GM10266 (cell line): Measurements from ENCODE around the gene PCNX1.

Source experiments
- DNase-seq: peaks from one replicate; pipeline ENCODE4 v3.0.0; 2012; ENCODE audit errors: extremely low spot score
- TF ChIP-seq, protein P1 (sequence below): IDR thresholded peaks from 2 replicates; pipeline ENCODE4 v1.5.1; 2012; ENCODE audit warnings: mild to moderate bottlenecking, low read depth; ENCODE audit not compliant: control insufficient read depth, insufficient read depth; ENCODE audit errors: missing control alignments

PCNX1 gene

DNA sequence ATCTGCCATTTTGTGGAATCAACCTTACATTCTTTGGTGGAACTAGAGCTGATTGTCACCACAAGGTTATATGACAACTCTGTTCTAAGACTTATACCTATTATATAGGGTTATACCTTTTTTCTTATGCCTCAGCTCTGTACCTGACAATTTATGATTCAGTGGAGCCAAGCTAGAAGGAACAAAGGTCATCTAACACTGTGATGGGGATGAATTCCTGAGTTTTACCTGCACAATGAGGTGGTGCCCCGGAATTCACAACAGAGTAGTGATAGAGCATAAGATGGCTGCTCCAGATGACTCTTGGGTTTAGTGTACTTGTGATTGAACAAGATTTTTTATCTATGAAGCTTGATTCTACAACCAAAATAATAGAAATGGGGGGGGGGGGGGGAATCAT, 207.3 kb downstream of the PCNX1 start:
- TF ChIP-seq, protein P1, sequence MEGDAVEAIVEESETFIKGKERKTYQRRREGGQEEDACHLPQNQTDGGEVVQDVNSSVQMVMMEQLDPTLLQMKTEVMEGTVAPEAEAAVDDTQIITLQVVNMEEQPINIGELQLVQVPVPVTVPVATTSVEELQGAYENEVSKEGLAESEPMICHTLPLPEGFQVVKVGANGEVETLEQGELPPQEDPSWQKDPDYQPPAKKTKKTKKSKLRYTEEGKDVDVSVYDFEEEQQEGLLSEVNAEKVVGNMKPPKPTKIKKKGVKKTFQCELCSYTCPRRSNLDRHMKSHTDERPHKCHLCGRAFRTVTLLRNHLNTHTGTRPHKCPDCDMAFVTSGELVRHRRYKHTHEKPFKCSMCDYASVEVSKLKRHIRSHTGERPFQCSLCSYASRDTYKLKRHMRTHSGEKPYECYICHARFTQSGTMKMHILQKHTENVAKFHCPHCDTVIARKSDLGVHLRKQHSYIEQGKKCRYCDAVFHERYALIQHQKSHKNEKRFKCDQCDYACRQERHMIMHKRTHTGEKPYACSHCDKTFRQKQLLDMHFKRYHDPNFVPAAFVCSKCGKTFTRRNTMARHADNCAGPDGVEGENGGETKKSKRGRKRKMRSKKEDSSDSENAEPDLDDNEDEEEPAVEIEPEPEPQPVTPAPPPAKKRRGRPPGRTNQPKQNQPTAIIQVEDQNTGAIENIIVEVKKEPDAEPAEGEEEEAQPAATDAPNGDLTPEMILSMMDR: no peak
- DNase-seq: no peak

DNA sequence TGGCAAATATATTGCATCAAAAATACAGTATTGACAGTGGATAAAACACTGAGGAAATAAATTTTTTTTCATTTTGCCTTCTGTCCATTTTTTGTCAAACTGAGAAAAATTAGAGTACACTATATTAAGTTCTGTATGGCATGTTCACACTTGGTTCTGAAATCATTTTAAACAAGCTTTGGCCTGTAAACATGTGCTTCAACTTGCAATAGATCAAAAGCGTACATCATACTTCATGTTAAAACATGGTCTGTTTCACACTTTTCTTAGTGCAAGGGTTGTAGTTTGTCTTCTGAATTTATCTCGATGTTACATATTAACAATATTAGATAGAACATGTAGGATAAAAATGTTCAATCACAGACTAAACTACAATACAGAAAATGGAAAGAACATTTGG, 208.0 kb downstream of the PCNX1 start:
- TF ChIP-seq, protein P1: no peak
- no peak for DNase-seq

- no peak for DNase-seq
- TF ChIP-seq, protein P1: no peak
These were observed 208.7 kb downstream of the PCNX1 start for GRCh38 chr14:71115821-71116567.

DNA sequence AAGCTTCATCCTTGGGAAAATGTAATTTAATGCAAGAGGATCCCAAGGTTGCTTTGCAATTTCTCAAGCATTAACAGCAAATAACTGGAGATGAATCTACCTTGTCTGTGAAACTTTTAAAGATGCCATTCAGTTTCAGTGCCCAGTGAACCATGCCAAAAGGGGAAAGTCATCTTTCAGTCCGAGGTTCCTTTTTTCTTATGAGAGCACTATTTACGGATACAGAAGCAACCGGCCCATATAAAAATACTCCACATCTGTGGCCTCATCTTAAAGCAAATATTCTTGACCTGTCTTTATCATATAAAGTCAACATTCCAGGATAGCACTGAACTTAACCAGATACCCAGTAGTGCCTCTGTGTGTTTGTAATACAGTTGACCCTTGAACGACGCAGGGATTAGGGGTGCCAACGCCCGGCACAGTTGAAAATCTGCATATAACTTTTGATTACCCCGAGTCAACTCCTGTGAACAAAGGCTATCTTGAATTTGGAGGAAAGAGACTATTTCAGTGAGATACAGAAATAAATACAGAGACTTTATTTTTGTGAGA, 209.4 kb downstream of the PCNX1 start:
- DNase-seq: no peak
- TF ChIP-seq, protein P1: no peak

GRCh38 chr14:71117839-71118743, 210.8 kb downstream of the PCNX1 start:
- no peak for DNase-seq

DNA sequence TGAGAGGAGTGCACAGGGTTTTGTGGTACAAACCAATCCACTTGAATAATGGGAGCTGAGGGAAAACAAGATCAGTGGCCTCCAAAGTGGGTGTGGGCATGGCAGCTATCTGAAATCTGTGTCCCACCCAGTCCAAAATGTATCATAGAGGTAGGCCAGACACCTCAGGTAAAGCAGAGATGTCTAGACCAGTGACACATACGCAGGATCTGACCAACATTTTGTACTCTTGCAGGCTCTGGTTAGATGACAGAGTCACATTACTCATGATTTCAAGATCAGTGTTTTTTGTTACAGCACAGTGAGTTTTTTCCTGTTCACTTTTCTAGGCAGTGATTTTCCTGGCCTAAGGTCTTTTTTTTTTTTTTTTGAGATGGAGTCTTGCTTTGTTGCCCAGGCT, 211.8 kb downstream of the PCNX1 start:
- DNase-seq: no peak
- TF ChIP-seq, protein P1: no peak

More at GRCh38 chr14:71117839-71118743, 210.8 kb downstream of the PCNX1 start:
- TF ChIP-seq, protein P1: no peak

DNA sequence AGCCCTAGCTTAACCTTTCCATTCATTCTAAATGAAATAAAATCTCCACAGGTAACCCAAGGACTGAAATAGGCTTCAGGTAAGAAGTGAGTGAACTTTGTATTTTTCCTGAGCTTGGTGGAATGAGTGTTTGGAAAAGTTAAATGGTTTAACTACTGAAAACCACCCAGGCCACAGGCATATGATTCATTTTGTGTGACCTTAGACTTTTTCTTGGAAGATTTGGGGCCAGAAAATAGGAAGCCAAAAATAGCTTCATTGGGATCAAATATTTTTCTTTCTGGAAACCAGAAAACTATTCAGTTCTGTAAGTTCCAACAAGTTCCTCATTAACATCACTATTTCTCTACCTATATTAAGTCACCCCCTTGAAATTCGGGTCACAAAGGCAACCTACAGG, 212.6 kb downstream of the PCNX1 start:
- DNase-seq: no peak

More for the DNA sequence above, 212.6 kb downstream of the PCNX1 start:
- TF ChIP-seq, protein P1: no peak
